Natural killer cell (primary cell): ENCODE measurements around the gene ITPKB. TPM values are rescaled to one million over a fixed set of nuclear protein-coding genes. Genes with fewer than 3 reads are reported as not detected.

Source experiments
- ATAC-seq, 3 donors: fragments of 150-1000 bp in 2 of 3; fragments of 200-7000 bp in 1 of 3; cut with Tn5 transposase; 1 replicate in 1 of 3; 2 replicates in 2 of 3; pipeline ENCODE4 v1.10.0; 2021; ENCODE audit warnings: mild to moderate bottlenecking in 2 of 3, moderate library complexity in 2 of 3
- DNase-seq, 2 donors: peaks; one replicate each; pipeline versions ENCODE4 v3.0.0 to v3.0.0-alpha.2; 2013 to 2021; ENCODE audit warnings: mixed read lengths in 1 of 2
- H3K27ac ChIP-seq: one replicate; pipeline ENCODE4 v1.5.1; 2013; ENCODE audit warnings: mild to moderate bottlenecking, low read length
- H3K27me3 ChIP-seq: one replicate; pipeline ENCODE4 v1.6.1; 2013; ENCODE audit warnings: low read length; ENCODE audit not compliant: control insufficient read depth, insufficient read depth
- H3K36me3 ChIP-seq: one replicate; pipeline ENCODE4 v1.6.1; 2013; ENCODE audit warnings: low read length; ENCODE audit not compliant: control insufficient read depth, insufficient read depth
- H3K4me1 ChIP-seq: one replicate; pipeline ENCODE4 v1.6.1; 2013; ENCODE audit warnings: low read length; ENCODE audit not compliant: control insufficient read depth, insufficient read depth
- H3K4me3 ChIP-seq: one replicate; pipeline ENCODE4 v1.5.1; 2013; ENCODE audit warnings: low read length
- H3K9me3 ChIP-seq: one replicate; pipeline ENCODE4 v1.6.1; 2013; ENCODE audit warnings: low read length; ENCODE audit not compliant: control insufficient read depth, insufficient read depth
- H3K27ac Mint-ChIP-seq, 2 donors: one replicate each; pipeline ENCODE4 v1.8.0; 2022; ENCODE audit warnings: mild to moderate bottlenecking in 2 of 2, mixed read lengths in 2 of 2, moderate library complexity in 1 of 2
- H3K27me3 Mint-ChIP-seq, 2 donors: one replicate each; pipeline ENCODE4 v1.8.0; 2022; ENCODE audit warnings: low read depth in 2 of 2, mixed read lengths in 2 of 2
- H3K36me3 Mint-ChIP-seq: one replicate; pipeline ENCODE4 v1.8.0; 2022; ENCODE audit warnings: mixed read lengths
- H3K4me1 Mint-ChIP-seq, 2 donors: one replicate each; pipeline ENCODE4 v1.8.0; 2022; ENCODE audit warnings: mixed read lengths in 2 of 2
- H3K4me3 Mint-ChIP-seq: one replicate; pipeline ENCODE4 v1.8.0; 2022; ENCODE audit warnings: mild to moderate bottlenecking, moderate library complexity, mixed read lengths
- H3K9me3 Mint-ChIP-seq, 2 donors: one replicate each; pipeline ENCODE4 v1.8.0; 2022; ENCODE audit warnings: mixed read lengths in 2 of 2
- WGBS: methylation state at CpG from one replicate; pipeline ENCODE4 v1.1.7; 2013; ENCODE audit warnings: missing lambda C conversion rate; ENCODE audit not compliant: insufficient coverage; 5-methylcytosine and 5-hydroxymethylcytosine counted together
- intact Hi-C: fragments of 100-400 bp; cut with micrococcal nuclease; formaldehyde crosslinking; loops from one replicate; pipeline ENCODE4 v1.14.2; 2022
- total RNA-seq, 4 donors: library from RNA; stranded (reverse); fragments of 120-200 nt in 1 of 4; gene quantifications; one replicate each; pipeline versions ENCODE4 v1.2.3 to v1.2.4, GENCODE V29; 2013 to 2022
- TF ChIP-seq, protein P1 (sequence below): fragments of 200-600 bp; IDR thresholded peaks from one replicate; pipeline ENCODE4 v1.8.0; 2022; ENCODE audit warnings: antibody characterized with exemption

ITPKB gene
- total RNA-seq, 3 donors from 2014 or later (not counting 1 experiment from before 2014, with no cell fraction given), result 92.2 to 133 (median 99.0) TPM

DNA sequence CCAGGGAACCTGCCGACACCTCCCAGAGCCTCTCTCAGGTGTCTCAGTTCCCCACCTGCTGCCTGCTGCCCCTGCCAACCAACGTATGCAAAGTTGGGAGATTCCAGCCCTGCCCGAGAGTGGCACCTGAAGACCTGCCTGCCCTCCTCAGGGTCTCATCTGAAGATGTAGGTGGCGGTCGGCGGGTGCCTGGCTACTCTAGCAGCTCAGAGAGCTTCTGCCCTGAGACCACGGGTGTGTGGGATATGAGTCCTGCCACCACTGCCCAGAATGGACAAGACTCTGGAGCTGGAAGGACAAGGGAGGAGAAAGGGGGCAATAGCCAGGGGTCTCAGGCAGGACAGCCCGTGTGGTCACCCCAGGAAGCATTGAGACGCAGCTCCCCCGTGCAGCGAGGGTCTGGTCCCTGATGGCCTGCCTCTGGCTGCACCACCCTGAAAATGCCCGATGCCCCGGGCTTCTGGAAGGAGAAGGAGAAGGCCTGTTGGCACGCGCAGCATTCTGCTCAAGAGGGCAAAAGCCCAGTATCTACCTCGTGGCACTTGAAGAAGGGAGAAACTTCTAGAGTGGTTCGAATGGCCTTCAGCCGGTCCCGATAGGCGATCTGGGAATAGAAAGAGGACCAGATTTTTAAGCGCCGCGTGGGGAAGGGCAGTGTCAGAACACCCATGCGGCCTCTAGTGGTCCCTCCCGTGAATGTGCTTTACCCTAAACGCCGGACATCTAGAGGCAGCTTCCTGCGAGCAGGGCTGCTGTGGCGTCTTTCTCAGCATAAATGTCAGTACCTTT lies 101.7 kb downstream of the ITPKB start:
- Histone ChIP-seq H3K9me3 (no peaks in the 10 kb centered on the region), H3K36me3 (peaks cover 86% of the 10 kb centered on the region), H3K4me3 (no peak overlapping the region), H3K4me1 (peaks cover 44% of the 10 kb centered on the region), H3K27me3 (no peaks in the 10 kb centered on the region), H3K27ac (no peak overlapping the region)
- no peaks in the 10 kb centered on the region for H3K9me3 Mint-ChIP-seq
- no peak overlapping the region for H3K4me3 Mint-ChIP-seq
- intact Hi-C loops, result no loop called here
- ATAC-seq (no peak), DNase-seq (no peak)
- H3K27me3 Mint-ChIP-seq, result no peaks in the 10 kb centered on the region
- TF ChIP-seq, protein P1, sequence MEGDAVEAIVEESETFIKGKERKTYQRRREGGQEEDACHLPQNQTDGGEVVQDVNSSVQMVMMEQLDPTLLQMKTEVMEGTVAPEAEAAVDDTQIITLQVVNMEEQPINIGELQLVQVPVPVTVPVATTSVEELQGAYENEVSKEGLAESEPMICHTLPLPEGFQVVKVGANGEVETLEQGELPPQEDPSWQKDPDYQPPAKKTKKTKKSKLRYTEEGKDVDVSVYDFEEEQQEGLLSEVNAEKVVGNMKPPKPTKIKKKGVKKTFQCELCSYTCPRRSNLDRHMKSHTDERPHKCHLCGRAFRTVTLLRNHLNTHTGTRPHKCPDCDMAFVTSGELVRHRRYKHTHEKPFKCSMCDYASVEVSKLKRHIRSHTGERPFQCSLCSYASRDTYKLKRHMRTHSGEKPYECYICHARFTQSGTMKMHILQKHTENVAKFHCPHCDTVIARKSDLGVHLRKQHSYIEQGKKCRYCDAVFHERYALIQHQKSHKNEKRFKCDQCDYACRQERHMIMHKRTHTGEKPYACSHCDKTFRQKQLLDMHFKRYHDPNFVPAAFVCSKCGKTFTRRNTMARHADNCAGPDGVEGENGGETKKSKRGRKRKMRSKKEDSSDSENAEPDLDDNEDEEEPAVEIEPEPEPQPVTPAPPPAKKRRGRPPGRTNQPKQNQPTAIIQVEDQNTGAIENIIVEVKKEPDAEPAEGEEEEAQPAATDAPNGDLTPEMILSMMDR, result no peak
- no peaks in the 10 kb centered on the region for H3K36me3 Mint-ChIP-seq
- 91% methylated on average over 29 of the region's 29 CpGs for WGBS
- peaks cover 12 to 23% of the 10 kb centered on the region in 2 donors for H3K4me1 Mint-ChIP-seq
- H3K27ac Mint-ChIP-seq, result peak overlapping the region; percentile 73 to 74

DNA sequence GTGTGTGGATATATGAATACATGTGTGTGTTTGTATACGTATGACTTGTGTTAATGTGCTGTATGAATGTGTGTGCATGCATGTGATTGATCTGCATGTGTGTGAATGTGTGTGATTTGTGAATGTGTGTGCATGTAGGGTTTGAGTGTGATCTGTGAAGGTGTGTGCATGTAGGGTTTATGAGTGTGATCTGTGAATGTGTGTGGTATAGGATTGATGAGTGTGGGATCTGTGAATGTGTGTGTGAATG lies 102.3 kb downstream of the ITPKB start:
- H3K4me3 ChIP-seq, result no peak overlapping the region
- H3K4me1 Mint-ChIP-seq, result peaks cover 12 to 26% of the 10 kb centered on the region in 2 donors
- DNase-seq, result no peak
- ATAC-seq, result no peak
- no peaks in the 10 kb centered on the region for H3K9me3 ChIP-seq
- H3K4me3 Mint-ChIP-seq, result no peak overlapping the region
- no peaks in the 10 kb centered on the region for H3K9me3 Mint-ChIP-seq
- H3K4me1 ChIP-seq, result peaks cover 48% of the 10 kb centered on the region
- no peak overlapping the region for H3K27ac ChIP-seq
- 97% methylated on average over 1 of the region's 1 CpG for WGBS
- H3K36me3 Mint-ChIP-seq, result no peaks in the 10 kb centered on the region
- no peaks in the 10 kb centered on the region for H3K27me3 Mint-ChIP-seq
- peaks cover 86% of the 10 kb centered on the region for H3K36me3 ChIP-seq
- peak overlapping the region in 1 of 2 donors; percentile 74 for H3K27ac Mint-ChIP-seq
- no peaks in the 10 kb centered on the region for H3K27me3 ChIP-seq
- TF ChIP-seq, protein P1, result no peak
- intact Hi-C loops, result no loop called here

DNA sequence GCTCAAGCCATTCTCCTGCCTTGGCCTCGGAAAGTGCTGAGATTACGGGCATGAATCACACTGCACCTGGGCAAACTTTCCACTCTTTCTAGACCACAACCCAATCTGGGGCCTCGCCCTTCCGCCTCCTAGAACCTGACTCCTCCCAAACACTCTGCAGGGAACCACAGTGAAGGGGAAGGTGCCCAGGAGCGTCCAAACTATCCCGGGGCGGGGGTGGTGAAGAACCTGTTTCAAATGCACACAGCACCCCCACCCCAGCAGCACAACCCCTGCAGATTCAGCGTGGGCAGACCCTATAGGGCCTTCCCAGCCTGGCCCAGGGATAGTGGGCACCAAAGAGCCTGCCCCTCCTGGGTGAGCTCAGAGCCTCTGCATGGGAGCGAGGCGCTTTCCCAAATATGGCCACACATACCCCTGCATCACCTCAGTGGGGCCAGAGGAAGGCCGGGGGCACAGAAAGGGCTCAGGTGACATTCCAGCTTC lies 103.6 kb downstream of the ITPKB start:
- H3K27ac Mint-ChIP-seq, result peak overlapping the region; percentile 71 to 74
- no peak overlapping the region for H3K4me3 Mint-ChIP-seq
- H3K27me3 ChIP-seq, result no peaks in the 10 kb centered on the region
- WGBS, result 67% methylated on average over 11 of the region's 11 CpGs
- peaks cover 46% of the 10 kb centered on the region for H3K4me1 ChIP-seq
- H3K36me3 Mint-ChIP-seq, result no peaks in the 10 kb centered on the region
- TF ChIP-seq, protein P1, result no peak
- H3K4me1 Mint-ChIP-seq, result peaks cover 12 to 26% of the 10 kb centered on the region in 2 donors
- no peak overlapping the region for H3K27ac ChIP-seq
- H3K4me3 ChIP-seq, result no peak overlapping the region
- ATAC-seq, result no peak
- peaks cover 74% of the 10 kb centered on the region for H3K36me3 ChIP-seq
- H3K9me3 Mint-ChIP-seq, result no peaks in the 10 kb centered on the region
- H3K27me3 Mint-ChIP-seq, result no peaks in the 10 kb centered on the region
- intact Hi-C loops, result no loop called here
- DNase-seq, result peak in 1 of 2 donors; percentile 61
- no peaks in the 10 kb centered on the region for H3K9me3 ChIP-seq
